Upper lobe of left lung (tissue), 6 donors: ENCODE data around the gene MORC3. TPM values are rescaled to one million over a fixed set of nuclear protein-coding genes. Genes with fewer than 3 reads are reported as not detected.
"Not testable (repeated sequence)": the region's sequence is repeated elsewhere in the genome, so short reads cannot be mapped to it uniquely, and the experiment has no call there.

Source experiments
- ATAC-seq, 2 donors: fragments of 200-7000 bp; cut with Tn5 transposase; one replicate each; pipeline ENCODE4 v1.9.1; 2022; ENCODE audit warnings: mild to moderate bottlenecking in 2 of 2, moderate library complexity in 2 of 2; ENCODE audit not compliant: low FRiP score in 2 of 2
- DNase-seq, 2 donors: peaks; one replicate each; pipeline ENCODE4 v3.0.0-alpha.2; 2019 to 2020
- H3K27ac ChIP-seq, 4 donors: fragments of 200-600 bp; sonication (generic); one replicate each; pipeline ENCODE4 v1.5.1; 2016 to 2019
- H3K27me3 ChIP-seq, 4 donors: fragments of 200-600 bp; sonication (generic); one replicate each; pipeline ENCODE4 v1.5.1; 2017 to 2019
- H3K36me3 ChIP-seq, 4 donors: fragments of 200-600 bp; sonication (generic); one replicate each; pipeline ENCODE4 v1.5.1; 2016 to 2019
- H3K4me1 ChIP-seq, 4 donors: fragments of 200-600 bp; sonication (generic); one replicate each; pipeline ENCODE4 v1.5.1; 2018 to 2019
- H3K4me3 ChIP-seq, 4 donors: fragments of 200-600 bp; sonication (generic); one replicate each; pipeline ENCODE4 v1.5.1; 2017 to 2019; ENCODE audit warnings: mild to moderate bottlenecking in 2 of 4, moderate library complexity in 1 of 4
- H3K9me3 ChIP-seq, 4 donors: fragments of 200-600 bp; sonication (generic); one replicate each; pipeline ENCODE4 v1.5.1; 2018 to 2019
- EP300 ChIP-seq, 4 donors: sonication (generic); formaldehyde crosslinking; IDR thresholded peaks; one replicate each; pipeline ENCODE4 v1.5.1; 2017; ENCODE audit warnings: antibody characterized with exemption in 4 of 4, control low read depth in 2 of 4
- POLR2A ChIP-seq, 4 donors: fragments of 450-650 bp; IDR thresholded peaks; one replicate each; pipeline ENCODE4 v1.5.1; 2016 to 2017; ENCODE audit warnings: antibody characterized with exemption in 4 of 4, mild to moderate bottlenecking in 2 of 4
- POLR2AphosphoS5 ChIP-seq, 2 donors: sonication (generic); formaldehyde crosslinking; IDR thresholded peaks; one replicate each; pipeline ENCODE4 v1.5.1; 2017; ENCODE audit warnings: antibody characterized with exemption in 2 of 2
- WGBS, 2 donors: methylation state at CpG; one replicate each; pipeline ENCODE4 v1.1.5; 2017 to 2018; 5-methylcytosine and 5-hydroxymethylcytosine counted together
- total RNA-seq, 6 donors: library from RNA; depleted of rRNA in 4 of 6; stranded (reverse); fragments of >200 nt in 4 of 6; gene quantifications; one replicate each; pipeline versions ENCODE4 v1.1.0 to v1.2.1, GENCODE V29; 2016 to 2021
- TF ChIP-seq, protein P1 (sequence below), 6 experiments: fragments of 450-650 bp in 4 of 6; fragments of 200-600 bp in 2 of 6; sonication (generic) in 2 of 6; IDR thresholded peaks; one replicate each; pipeline ENCODE4 v1.5.1; 2016 to 2019; ENCODE audit warnings: antibody characterized with exemption in 6 of 6
- donor health status: DM: no; HTN: no; CAD: no; lungs with moderate emphysema.
- donor health status: DM: no; HTN: yes; CAD: no; lungs with severe emphysema.

MORC3 gene
- total RNA-seq, 6 donors from 2014 or later = 26.0 to 62.7 (median 31.5) TPM

DNA sequence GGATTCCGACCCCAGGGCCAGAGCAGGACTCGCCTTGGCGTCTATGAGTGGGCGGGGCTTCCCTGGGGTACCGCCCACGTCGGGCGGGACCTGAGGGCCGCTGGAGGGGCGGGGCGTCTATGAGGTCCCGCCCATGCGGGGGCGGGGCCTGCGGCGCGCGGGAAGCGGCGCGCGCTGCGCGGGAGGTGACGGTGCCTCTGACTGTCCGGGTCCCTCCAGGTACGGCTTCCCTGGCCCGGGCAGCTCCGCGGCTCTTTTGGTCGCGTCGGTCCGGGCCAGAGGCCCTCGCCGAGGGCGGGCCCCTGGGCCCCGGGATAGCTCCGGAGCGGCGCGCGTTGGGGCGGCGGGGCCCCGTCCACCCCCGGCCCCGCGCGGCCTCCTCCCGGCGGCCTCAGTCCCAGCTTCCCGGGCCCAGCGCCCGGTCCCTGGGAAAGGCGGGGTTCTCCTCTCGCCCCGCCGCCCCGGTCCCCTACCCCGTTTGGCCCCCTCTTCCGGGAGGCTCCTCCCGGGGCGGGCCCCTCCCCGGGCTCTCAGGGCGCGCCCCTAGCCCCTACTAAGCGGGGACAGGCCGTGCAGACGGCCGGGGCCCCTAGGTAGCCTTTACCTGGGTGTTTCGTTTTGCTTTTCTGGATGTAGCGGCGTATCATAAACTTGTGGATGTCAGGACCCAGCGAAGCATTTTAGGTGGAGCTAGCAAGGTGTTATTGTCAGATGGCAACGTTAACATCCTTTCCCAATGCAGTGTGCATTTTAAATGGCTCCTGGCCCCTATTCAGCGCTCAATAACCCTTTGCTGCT, 65.4 kb downstream of the MORC3 start, which contains the start of gene CHAF1B:
Gene CHAF1B (plus strand): TSS at position 160 of the 798 bp plus-strand sequence. CDS start 745 bp downstream, outside the sequence.
- Histone ChIP-seq H3K27me3 (no peaks in the 10 kb centered on the region), H3K4me1 (peaks cover 5 to 23% (median 10%) of the 10 kb centered on the region in 4 donors), H3K4me3 (peak within 1 kb of the TSS; percentile 65 to 89 (median 82)), H3K36me3 (no peaks in the 10 kb centered on the region), H3K27ac (peak within 1 kb of the TSS; percentile 5 to 71 (median 52)), H3K9me3 (no peaks in the 10 kb centered on the region)
- WGBS, 2 donors = 3 to 6% methylated on average over 12 to 38 of the region's 77 CpGs
- DNase-seq = peak; percentile 88 to 96
- peak; percentile 95 to 96 for ATAC-seq
- TF ChIP-seq EP300 (IDR thresholded peaks at IDR 0.05) = no peak
- peak in 1 of 2 donors; percentile 20 for TF ChIP-seq POLR2AphosphoS5 (IDR thresholded peaks at IDR 0.05)
- TF ChIP-seq POLR2A (IDR thresholded peaks at IDR 0.05) = peak in 2 of 4 donors; percentile 36 to 54

DNA sequence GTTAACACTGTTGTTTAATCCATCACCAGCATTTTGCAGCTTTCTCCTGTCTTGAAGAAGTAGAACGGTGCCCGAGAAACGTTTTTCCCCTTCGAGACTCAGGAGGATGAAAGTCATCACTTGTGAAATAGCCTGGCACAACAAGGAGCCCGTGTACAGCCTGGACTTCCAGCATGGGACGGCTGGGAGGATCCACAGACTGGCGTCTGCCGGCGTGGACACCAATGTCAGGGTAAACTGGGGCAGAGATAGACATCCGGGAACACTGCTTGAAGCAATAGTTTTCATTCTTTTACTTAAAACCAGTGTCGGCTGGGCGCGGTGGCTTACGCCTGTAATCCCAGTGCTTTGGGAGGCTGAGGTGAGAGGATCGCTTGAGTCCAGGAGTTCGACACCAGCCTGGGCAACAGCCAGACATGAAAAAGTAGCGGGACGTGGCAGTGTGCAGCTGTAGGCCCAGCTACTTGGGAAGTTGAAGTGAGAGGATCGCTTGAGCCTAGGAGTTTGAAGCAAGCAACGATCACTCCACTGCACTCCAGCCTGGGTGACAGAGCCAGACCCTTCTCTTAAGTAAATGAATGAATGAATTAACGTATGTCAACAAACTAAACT, 66.1 kb downstream of the MORC3 start:
- H3K4me3 ChIP-seq = peak overlapping the region; percentile 65 to 89 (median 82)
- no peaks in the 10 kb centered on the region for H3K27me3 ChIP-seq
- ATAC-seq (no peak), DNase-seq (no peak)
- no peak for TF ChIP-seq EP300 (IDR thresholded peaks at IDR 0.05)
- peak overlapping the region in 3 of 4 donors; percentile 5 to 71 (median 49) for H3K27ac ChIP-seq
- H3K9me3 ChIP-seq = no peaks in the 10 kb centered on the region
- peaks cover 5 to 23% (median 10%) of the 10 kb centered on the region in 4 donors for H3K4me1 ChIP-seq
- H3K36me3 ChIP-seq = no peaks in the 10 kb centered on the region
- WGBS, 2 donors = 73 to 77% methylated on average over 21 of the region's 21 CpGs

DNA sequence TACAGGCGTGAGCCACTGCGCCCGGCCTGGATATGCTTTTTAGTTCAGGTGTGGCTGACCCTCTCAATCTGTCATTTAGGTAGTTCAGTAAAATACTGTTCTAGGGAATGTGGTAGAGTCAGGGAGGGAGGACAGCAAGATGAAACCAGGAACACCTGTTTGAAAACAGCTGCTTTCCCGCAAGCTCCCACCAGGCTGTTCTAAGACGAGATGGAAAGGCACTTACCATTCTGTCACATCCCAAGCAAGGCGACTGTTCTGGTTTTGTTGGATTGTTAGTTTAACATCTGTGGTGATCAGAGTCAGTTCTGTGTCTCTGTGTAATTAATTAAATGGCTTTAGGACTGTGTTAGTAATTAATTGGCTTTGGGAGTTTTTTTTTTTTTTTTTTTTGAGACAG, 68.1 kb downstream of the MORC3 start:
- Histone ChIP-seq H3K27me3 (no peaks in the 10 kb centered on the region), H3K27ac (no peak overlapping the region)

DNA sequence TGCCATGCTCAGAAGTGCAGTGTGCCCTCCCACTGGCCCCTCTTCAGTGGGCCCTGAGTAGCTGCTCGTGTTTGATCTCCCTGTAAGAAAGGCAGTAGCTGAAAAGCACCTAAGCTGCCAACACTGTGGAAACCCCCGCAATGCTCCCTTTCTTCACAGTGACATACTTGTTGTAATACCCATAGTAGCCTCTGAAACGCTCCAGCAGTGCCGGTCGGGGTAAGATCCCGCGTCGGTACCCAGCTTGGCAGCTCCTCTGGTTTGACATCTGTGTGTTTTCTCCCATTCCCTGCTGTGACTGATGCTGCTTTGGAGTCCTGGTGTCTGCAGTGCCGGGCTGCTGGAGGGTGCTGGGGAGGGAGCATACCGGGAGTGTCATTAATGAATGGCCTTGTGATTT, 68.8 kb downstream of the MORC3 start:
- Histone ChIP-seq H3K27me3 (no peaks in the 10 kb centered on the region), H3K4me1 (peaks cover 5 to 23% (median 10%) of the 10 kb centered on the region in 4 donors), H3K4me3 (no peak overlapping the region), H3K36me3 (no peaks in the 10 kb centered on the region), H3K27ac (no peak overlapping the region), H3K9me3 (no peaks in the 10 kb centered on the region)
- WGBS, 2 donors = 48 to 57% methylated on average over 7 to 10 of the region's 10 CpGs
- no peak for TF ChIP-seq POLR2A (IDR thresholded peaks at IDR 0.05)
- TF ChIP-seq, protein P1, sequence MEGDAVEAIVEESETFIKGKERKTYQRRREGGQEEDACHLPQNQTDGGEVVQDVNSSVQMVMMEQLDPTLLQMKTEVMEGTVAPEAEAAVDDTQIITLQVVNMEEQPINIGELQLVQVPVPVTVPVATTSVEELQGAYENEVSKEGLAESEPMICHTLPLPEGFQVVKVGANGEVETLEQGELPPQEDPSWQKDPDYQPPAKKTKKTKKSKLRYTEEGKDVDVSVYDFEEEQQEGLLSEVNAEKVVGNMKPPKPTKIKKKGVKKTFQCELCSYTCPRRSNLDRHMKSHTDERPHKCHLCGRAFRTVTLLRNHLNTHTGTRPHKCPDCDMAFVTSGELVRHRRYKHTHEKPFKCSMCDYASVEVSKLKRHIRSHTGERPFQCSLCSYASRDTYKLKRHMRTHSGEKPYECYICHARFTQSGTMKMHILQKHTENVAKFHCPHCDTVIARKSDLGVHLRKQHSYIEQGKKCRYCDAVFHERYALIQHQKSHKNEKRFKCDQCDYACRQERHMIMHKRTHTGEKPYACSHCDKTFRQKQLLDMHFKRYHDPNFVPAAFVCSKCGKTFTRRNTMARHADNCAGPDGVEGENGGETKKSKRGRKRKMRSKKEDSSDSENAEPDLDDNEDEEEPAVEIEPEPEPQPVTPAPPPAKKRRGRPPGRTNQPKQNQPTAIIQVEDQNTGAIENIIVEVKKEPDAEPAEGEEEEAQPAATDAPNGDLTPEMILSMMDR (IDR thresholded peaks at IDR 0.05) = peak in 2 of 6 experiments; percentile 12 to 44
- TF ChIP-seq EP300 (IDR thresholded peaks at IDR 0.05) = no peak
- DNase-seq = peak in 1 of 2 donors; percentile 56
- ATAC-seq = peak in 1 of 2 donors; percentile 65

More for the DNA sequence above, 68.1 kb downstream of the MORC3 start:
- TF ChIP-seq POLR2AphosphoS5 (IDR thresholded peaks at IDR 0.05) = no peak
- TF ChIP-seq, protein P1 (IDR thresholded peaks at IDR 0.05) = no peak
- TF ChIP-seq EP300 (IDR thresholded peaks at IDR 0.05) = no peak
- no peak for TF ChIP-seq POLR2A (IDR thresholded peaks at IDR 0.05)
- no peak for DNase-seq
- Histone ChIP-seq H3K4me1 (peaks cover 5 to 23% (median 10%) of the 10 kb centered on the region in 4 donors), H3K4me3 (no peak overlapping the region), H3K9me3 (no peaks in the 10 kb centered on the region), H3K36me3 (no peaks in the 10 kb centered on the region)
- ATAC-seq = no peak
- 96 to 97% methylated on average over 6 of the region's 6 CpGs for WGBS, 2 donors

DNA sequence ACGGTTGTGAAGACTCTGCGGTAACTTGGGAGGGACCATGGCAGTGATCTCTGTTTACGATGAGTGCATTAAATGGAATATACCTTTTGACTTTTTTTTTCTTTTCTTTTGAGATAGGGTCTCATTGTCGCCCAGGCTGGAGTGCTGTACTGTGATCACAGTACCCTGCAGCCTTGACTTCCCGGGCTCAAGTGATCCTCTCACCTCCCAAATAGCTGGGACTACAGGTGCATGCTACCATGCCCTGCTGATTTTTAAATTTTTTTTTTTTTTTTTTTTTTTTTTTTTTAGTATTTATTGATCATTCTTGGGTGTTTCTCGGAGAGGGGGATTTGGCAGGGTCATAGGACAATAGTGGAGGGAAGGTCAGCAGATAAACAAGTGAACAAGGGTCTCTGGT, 71.7 kb downstream of the MORC3 start:
- not testable (repeated sequence) for H3K4me3 ChIP-seq, H3K4me1 ChIP-seq, ATAC-seq, DNase-seq, H3K27ac ChIP-seq, H3K36me3 ChIP-seq, H3K9me3 ChIP-seq, H3K27me3 ChIP-seq
- 91 to 97% methylated on average over 5 to 6 of the region's 6 CpGs for WGBS, 2 donors

DNA sequence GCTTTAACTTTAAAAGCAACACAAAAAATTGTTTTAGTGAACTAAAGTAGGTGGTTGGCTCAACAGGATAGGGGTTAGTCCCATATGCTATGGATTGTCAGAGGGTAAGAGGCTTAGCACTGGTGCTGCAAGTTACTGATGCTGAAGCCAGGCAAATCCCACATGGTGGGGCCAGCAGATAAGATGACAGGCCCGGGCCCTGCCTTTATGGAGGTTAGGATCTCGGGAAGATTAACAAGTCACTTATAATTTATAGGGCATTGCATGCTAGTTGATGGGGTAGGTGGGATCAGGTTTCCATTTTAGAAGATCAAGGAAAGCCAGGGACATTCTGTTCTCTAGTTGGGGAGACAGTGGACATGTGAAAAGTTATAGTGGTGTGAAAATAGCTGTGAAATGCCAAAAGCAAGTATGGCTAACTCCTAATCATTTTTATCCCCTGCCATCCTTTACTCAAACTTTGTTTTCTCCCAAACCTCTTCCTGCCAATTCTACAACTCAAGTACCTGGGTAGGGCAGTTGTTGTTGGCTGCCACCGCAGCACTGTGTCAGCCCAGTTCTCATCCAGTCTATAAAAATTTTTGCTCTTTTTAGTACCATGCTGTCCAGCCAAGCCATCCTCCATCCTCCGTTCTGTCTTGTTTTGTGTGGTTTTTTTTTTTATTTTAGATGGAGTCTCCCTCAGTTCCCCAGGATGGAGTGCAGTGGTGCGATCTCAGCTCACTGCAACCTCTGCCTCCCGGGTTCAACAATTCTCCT, 75.5 kb downstream of the MORC3 start:
- WGBS, 2 donors = 91 to 96% methylated on average over 6 of the region's 6 CpGs
- TF ChIP-seq, protein P1 (IDR thresholded peaks at IDR 0.05) = no peak
- TF ChIP-seq POLR2AphosphoS5 (IDR thresholded peaks at IDR 0.05) (no peak), POLR2A (IDR thresholded peaks at IDR 0.05) (no peak), EP300 (IDR thresholded peaks at IDR 0.05) (no peak)
- Histone ChIP-seq H3K27me3 (no peaks in the 10 kb centered on the region), H3K27ac (no peak overlapping the region), H3K36me3 (no peaks in the 10 kb centered on the region), H3K4me1 (no peaks in the 10 kb centered on the region), H3K9me3 (no peaks in the 10 kb centered on the region), H3K4me3 (no peak overlapping the region)
- ATAC-seq (no peak), DNase-seq (no peak)
